UCSD-AML1 (cell line): ENCODE data around the gene RIC1.
A peak's percentile ranks its signal among the peaks of the same experiment; 100 is the strongest.
"Not testable (repeated sequence)": the region's sequence is repeated elsewhere in the genome, so short reads cannot be mapped to it uniquely, and the experiment has no call there.

Source experiments
- DNase-seq: peaks from one replicate; lab custom pipeline; 2025; ENCODE audit not compliant: unreplicated experiment; lab: John Stamatoyannopoulos, UW

The RIC1 gene

GRCh38 chr9:5783982-5784381 is 155.1 kb downstream of the RIC1 start:
- no peak for DNase-seq

GRCh38 chr9:5784526-5785315 is 155.8 kb downstream of the RIC1 start:
- DNase-seq, result no peak

GRCh38 chr9:5786370-5787127 is 157.6 kb downstream of the RIC1 start:
- no peak for DNase-seq

GRCh38 chr9:5787220-5787619 is 158.3 kb downstream of the RIC1 start:
- DNase-seq, result no peak

- DNase-seq, result no peak
Observed at GRCh38 chr9:5787759-5788302, 158.9 kb downstream of the RIC1 start.

- DNase-seq, result no peak
Observed at GRCh38 chr9:5789489-5789888, 160.6 kb downstream of the RIC1 start.

GRCh38 chr9:5790923-5791322 is 162.0 kb downstream of the RIC1 start:
- no peak for DNase-seq

GRCh38 chr9:5791870-5792269 is 163.0 kb downstream of the RIC1 start:
- no peak for DNase-seq

- DNase-seq, result no peak
Observed at GRCh38 chr9:5793812-5794211, 164.9 kb downstream of the RIC1 start.

- DNase-seq, result no peak
Observed at GRCh38 chr9:5796298-5796697, 167.4 kb downstream of the RIC1 start.

- DNase-seq, result no peak
Observed at GRCh38 chr9:5798581-5798980, 169.7 kb downstream of the RIC1 start.

- DNase-seq, result peak; percentile 14
Observed at GRCh38 chr9:5799314-5799713, 170.4 kb downstream of the RIC1 start.

- DNase-seq, result not testable (repeated sequence)
Observed at GRCh38 chr9:5800378-5800777, 171.5 kb downstream of the RIC1 start.

GRCh38 chr9:5800969-5801738 is 172.2 kb downstream of the RIC1 start:
- DNase-seq, result no peak

GRCh38 chr9:5801739-5802113 is 172.8 kb downstream of the RIC1 start:
- DNase-seq, result no peak

- DNase-seq, result no peak
Observed at GRCh38 chr9:5805478-5805877, 176.6 kb downstream of the RIC1 start.

- no peak for DNase-seq
Observed at GRCh38 chr9:5811751-5812150, 182.8 kb downstream of the RIC1 start.

GRCh38 chr9:5813824-5814223 is 184.9 kb downstream of the RIC1 start:
- no peak for DNase-seq

- no peak for DNase-seq
Observed at GRCh38 chr9:5815461-5815860, 186.6 kb downstream of the RIC1 start.

- DNase-seq, result no peak
Observed at GRCh38 chr9:5817862-5818261, 189.0 kb downstream of the RIC1 start.

- DNase-seq, result no peak
Observed at GRCh38 chr9:5818424-5819142, 189.7 kb downstream of the RIC1 start.
